ENCODE data around the gene STT3B.

The STT3B gene

DNA sequence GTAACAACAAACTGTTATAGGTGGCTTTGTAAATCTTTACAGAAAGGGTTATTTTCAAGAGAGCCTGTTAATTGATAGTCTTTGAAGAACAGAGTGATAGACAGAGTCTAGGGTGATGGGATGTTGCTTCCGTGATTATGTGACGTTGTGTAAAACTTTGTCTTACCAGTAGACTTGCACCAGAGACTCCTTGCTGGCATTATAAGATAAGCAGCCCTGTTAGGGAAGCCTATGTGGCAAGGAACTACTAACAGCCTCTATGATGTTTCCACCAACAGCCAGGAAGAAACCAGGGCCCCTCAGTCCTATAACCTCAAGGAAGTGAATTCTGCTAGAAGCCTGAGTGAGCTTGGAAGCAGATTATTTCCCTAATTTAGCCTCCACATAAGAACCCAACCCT lies 18.9 kb downstream of the STT3B start:
- DNase-seq (ENCODE audit: low read depth in 2 of 2) = no peak

DNA sequence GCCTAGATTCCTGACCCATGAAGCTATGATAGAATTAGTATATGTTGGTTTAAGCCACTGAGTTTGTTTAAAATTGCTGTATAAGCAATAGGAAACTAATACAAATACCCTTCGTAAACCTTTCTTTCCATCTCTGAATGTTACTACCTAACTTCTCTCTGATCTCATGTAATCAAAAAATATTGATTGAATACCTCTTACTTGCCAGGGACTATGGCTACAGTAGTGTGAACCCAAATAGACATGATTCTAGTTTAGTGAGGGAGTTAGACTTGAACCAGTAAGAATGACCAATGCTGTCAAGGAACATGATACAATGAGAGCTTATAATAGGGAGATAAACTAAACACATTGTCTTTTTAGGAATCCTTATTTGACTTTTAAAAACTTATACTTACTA lies 19.4 kb downstream of the STT3B start:
- DNase-seq (ENCODE audit: low read depth in 2 of 2) = no peak

DNA sequence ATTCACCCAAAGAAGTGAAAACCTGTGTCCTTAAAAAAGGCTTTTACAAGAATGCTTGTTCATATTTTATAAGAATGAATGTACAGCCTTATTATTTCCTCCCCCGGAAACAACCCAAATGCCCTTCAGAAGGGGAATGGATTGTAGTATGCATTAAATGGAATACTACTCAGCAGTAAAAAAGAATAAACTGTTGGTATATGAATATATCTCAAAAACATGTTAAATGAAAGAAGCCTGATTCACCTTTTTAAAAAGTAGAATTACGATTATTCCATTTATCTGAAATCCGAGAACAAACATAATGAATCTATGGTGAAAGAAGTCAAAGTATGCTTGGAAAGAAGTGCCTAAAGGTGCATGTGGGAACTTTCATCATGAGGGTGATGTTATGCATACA lies 20.5 kb downstream of the STT3B start:
- no peak for DNase-seq (ENCODE audit: low read depth in 2 of 2)

GRCh38 chr3:31555204-31555603 lies 22.5 kb downstream of the STT3B start:
- no peak for DNase-seq (ENCODE audit: low read depth in 2 of 2)

- no peak for DNase-seq (ENCODE audit: low read depth in 2 of 2)
Observed at GRCh38 chr3:31559872-31560534, 27.3 kb downstream of the STT3B start.

- DNase-seq (ENCODE audit: low read depth in 2 of 2) = no peak
Observed at GRCh38 chr3:31561891-31562290, 29.2 kb downstream of the STT3B start.

DNA sequence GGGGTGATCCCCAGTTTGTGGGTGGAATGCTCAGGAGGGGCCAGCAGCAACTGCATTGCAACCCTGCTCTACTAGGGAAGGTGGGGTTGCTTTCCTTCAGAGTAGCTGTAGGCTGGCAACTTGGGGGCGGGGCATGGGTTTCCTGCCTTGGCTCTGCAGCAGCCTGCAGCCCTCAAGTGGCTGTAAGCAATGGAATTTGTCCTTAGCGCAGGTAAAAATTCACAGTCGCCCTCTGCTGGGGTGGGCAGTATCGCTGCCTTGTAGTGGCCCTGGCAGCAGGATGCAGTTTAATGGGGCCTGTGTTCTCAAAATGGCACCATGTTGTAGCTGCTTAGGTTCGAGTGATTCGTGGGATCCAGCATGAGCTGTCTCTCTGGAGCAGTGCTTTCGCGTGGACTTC lies 29.8 kb downstream of the STT3B start:
- no peak for DNase-seq (ENCODE audit: low read depth in 2 of 2)

GRCh38 chr3:31565288-31565687 lies 32.6 kb downstream of the STT3B start:
- DNase-seq (ENCODE audit: low read depth in 2 of 2) = no peak

GRCh38 chr3:31567036-31567435 lies 34.3 kb downstream of the STT3B start:
- no peak for DNase-seq (ENCODE audit: low read depth in 2 of 2)

- DNase-seq (ENCODE audit: low read depth in 2 of 2) = no peak
Observed at GRCh38 chr3:31568649-31569048, 35.9 kb downstream of the STT3B start.

DNA sequence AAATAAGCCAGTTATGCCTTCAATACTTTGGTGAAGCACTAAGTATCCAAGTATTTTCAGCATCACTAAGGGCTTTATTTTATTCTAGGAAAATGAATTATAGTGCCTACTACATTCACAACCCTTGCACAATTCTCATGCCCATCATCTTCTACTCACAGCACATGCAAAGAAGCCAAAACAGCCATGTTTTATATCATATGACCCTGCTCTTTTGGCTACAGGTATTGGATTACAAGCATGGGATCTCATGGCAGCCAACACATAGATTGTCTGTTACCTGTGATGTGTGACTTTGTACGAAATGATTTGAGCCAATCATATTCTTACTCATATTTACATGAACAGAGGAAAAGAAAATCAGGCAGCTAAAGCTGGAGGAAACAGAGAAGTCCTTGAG lies 38.6 kb downstream of the STT3B start:
- DNase-seq (ENCODE audit: low read depth in 2 of 2) = no peak

GRCh38 chr3:31572236-31573004 lies 39.7 kb downstream of the STT3B start:
- DNase-seq (ENCODE audit: low read depth in 2 of 2) = no peak

DNA sequence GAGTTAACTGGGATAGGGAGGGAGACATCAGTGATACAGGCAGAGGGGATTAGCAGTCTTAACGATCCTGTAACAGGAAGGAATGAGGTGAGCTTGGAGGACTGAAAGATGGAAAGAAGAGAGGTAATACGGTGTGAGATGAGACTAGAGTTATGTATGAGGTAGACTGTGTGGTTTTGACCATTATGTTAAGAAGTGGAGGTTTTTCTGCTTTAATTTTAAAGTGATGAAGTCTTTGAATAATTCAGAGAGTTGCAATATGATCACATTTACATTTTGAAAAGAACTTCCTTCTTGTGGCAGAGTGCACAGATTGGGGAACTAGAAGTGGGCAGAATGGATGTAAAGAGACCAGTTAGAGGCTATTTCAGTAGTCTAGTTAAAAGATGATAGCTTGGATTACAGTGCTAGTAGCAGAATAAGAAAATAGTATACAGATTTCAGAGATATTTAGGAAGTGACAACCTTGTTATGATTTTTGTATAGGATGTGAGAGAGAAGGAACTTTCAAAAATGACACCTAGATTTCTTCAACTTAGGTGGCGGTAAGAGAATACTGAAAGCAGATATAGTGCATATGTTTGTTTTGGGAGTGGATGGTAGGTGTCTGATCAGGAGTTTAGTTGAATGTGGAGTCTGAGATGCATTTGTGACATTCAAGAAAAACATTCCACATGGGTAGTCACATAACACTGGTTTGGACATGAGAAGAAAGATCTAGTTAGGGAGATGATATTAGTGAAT lies 40.5 kb downstream of the STT3B start:
- no peak for DNase-seq (ENCODE audit: low read depth in 2 of 2)

DNA sequence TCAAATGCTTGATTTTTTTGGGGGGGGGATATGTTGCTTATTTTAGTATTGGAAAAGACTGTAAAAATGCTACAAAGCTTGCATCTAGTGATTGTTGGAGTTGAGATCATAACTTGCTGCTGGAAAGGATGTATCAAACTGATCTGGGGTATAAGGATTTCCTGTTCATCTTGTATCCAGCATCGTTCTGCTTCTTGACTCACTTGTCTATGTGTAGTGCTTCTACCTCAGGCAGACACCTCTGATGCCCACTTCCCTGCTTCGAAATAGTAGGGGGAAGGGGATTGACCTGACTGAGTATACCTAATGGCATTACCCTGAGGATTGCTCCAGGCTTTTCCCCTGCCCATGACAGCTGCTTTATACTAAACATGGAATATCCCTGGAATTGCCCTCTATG lies 42.7 kb downstream of the STT3B start:
- no peak for DNase-seq (ENCODE audit: low read depth in 2 of 2)

GRCh38 chr3:31576521-31576920 lies 43.8 kb downstream of the STT3B start:
- DNase-seq (ENCODE audit: low read depth in 2 of 2) = no peak

GRCh38 chr3:31577232-31577631 lies 44.5 kb downstream of the STT3B start:
- no peak for DNase-seq (ENCODE audit: low read depth in 2 of 2)

DNA sequence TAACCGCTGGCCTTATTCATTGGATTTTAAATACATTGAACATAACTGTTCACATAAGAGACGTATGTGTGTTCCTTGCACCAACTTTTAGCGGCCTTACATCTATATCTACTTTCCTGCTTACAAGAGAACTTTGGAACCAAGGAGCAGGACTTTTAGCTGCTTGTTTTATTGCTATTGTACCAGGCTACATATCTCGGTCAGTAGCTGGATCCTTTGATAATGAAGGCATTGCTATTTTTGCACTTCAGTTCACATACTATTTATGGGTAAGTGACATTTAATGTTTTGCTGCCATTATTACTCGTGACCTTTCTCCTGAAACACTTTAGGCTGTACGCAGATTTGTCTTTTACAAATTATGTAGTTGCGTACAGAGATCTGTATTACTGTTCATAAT lies 47.1 kb downstream of the STT3B start:
- no peak for DNase-seq (ENCODE audit: low read depth in 2 of 2)

DNA sequence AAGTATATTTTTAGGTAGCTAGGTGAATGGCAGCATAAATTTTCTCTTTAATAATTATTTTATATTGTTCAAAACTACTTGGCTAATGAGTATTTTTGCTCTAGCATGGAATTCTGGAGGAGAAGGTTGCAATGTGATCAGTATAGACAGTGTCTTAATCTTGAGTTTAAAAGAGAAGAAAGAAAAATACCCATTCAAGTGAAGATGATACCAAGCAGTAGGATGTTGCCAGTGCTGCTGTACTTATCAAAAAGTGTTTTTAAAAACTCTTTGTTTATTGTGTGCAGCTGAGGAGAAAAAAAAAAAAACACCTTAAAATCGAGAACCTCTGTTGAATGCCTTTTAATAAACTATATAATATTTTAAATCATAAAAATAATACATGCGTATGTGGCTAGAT lies 47.9 kb downstream of the STT3B start:
- no peak for DNase-seq (ENCODE audit: low read depth in 2 of 2)

GRCh38 chr3:31581660-31582059 lies 48.9 kb downstream of the STT3B start:
- no peak for DNase-seq (ENCODE audit: low read depth in 2 of 2)

- no peak for DNase-seq (ENCODE audit: low read depth in 2 of 2)
Observed at GRCh38 chr3:31589228-31589627, 56.5 kb downstream of the STT3B start.

DNA sequence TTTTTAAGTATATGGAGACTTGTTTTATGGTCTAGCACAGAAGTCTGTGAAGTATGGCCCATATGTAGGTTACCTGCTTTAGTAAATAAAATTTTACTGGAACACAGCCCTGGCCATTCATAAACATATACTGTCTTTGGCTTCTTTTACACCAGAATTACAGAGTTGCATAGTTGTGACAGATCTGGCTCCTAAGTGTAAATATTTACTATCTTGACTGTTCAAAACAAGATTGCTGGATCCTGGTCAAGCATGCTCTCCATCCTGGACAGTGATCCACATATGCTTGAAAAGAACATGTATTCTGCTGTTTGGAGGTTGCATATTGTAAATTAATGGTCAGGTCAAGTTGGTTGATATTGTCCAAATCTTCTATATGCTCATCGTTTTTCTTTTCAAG lies 57.9 kb downstream of the STT3B start:
- DNase-seq (ENCODE audit: low read depth in 2 of 2) = no peak

- no peak for DNase-seq (ENCODE audit: low read depth in 2 of 2)
Observed at GRCh38 chr3:31592764-31593163, 60.0 kb downstream of the STT3B start.

DNA sequence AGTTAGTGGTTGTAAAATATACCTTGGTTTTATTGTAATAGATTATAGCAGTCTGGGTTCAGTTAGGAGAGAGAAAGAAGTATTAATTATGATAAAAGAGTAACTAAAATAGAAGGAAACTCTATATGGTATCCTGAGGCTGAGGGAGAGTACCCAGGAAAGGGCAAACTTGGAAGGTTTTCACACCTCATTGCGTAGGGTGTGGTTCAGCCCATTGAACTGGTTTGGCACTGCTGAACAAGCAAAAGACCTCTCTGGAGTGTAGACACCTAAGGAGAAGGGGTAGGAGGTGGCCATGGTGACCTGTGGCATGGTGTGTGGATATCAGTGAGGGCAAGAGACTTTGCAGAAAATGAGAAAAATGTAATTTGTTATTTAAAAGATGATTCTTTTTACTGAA lies 63.5 kb downstream of the STT3B start:
- no peak for DNase-seq (ENCODE audit: low read depth in 2 of 2)

All from stimulated activated CD8-positive, alpha-beta memory T cell treated with anti-CD3 and anti-CD28 coated beads, Interleukin-2, amount 100 ng/mL, for 48 hours (primary cell).